ENCODE data around the gene FYCO1.
A peak's percentile ranks its signal among the peaks of the same experiment; 100 is the strongest.
"Not testable (repeated sequence)": the region's sequence is repeated elsewhere in the genome, so short reads cannot be mapped to it uniquely, and the experiment has no call there.

FYCO1 gene

DNA sequence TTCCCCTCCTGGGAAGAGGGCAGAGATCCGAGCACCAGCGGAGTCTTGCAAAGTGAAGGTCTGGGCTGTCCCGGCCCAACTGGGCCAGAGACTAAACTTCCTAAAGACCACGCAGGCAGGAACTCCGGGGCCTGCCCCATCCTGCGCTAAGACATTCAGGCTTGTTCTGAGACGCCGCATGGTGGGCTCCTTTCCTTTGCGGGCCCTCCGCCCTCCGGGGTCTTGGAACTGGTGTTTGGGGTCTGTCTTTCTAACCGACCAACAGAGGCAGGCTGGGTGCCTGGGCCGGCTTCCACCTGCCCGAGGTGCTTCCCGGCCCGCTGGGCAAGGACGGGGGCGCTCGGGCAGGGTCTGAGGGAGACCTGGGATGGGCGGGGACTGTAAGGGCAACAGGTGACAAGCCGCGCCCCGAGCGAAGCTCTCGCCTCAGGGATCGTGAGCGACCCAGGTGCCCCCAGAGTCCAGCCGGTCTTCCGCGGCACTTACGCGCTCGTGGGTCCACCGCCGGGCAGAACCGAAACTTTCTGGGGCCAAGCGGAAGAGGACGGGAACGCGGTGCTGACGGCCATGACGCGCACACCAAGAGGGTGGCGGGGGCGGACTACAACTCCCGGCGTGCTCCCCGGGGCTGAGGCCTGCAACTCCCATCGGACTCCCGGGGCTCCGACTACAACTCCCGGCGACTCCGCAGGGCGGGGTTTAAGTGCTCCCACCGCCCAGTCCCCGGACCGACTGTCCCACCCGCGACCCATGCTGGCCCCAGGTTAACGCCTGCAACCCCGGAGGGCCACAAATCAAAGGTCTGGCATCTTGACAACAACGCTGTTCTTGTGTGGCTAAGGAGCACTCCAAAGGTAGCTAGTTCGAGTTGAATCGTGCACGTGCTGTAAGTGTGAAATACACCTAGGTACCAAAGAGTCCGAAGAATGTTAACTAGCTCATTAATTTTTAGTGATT is at the start of gene FYCO1:
Gene FYCO1 (minus strand): TSS at position 589 of the 957 bp plus-strand sequence. CDS start 10,914 bp downstream, outside the sequence.
- DNase-seq = peak; percentile 90

- DNase-seq = no peak
Measured at GRCh38 chr3:46038916-46039315, 43.3 kb upstream of the FYCO1 start.

DNA sequence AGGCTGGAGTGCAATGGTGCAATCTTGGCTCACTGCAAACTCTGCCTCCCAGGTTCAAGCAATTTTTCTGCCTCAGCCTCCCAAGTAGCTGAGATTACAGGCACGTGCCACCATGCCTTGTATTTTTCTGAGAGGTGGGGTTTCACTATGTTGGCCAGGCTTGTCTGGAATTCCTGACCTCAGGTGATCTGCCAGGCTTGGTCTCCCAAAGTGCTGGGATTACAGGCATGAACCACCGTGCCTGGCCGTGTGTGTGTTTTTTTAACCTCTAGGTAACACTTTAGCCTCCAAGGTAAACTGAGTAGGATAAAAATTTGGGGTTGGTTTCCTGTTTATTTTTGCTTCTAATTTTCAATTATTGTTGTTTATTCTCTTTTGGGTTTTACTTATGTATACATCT is 42.4 kb upstream of the FYCO1 start:
- DNase-seq = not testable (repeated sequence)

- no peak for DNase-seq
Measured at GRCh38 chr3:46036191-46036590, 40.6 kb upstream of the FYCO1 start.

DNA sequence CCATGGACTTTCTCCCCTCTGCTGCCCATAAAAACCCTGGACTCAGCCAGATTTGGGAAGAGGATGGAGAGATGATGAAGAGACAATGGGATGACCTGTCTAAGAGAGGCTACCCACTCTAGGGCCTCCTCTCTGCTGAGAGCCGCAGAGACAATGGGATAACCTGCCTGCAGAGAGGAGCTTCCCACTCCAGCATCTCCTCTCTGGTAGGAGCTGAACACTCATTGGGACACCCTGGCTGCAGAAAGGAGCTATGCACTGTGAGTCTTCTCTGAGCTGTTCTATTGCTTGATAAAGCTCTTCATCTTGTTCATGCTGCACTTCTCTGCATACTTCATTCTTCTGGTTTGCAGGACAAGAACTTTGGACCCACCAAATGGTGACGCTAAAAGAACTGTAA is 36.1 kb upstream of the FYCO1 start:
- DNase-seq = no peak

- DNase-seq = no peak
Measured at GRCh38 chr3:46031269-46031668, 35.6 kb upstream of the FYCO1 start.

DNA sequence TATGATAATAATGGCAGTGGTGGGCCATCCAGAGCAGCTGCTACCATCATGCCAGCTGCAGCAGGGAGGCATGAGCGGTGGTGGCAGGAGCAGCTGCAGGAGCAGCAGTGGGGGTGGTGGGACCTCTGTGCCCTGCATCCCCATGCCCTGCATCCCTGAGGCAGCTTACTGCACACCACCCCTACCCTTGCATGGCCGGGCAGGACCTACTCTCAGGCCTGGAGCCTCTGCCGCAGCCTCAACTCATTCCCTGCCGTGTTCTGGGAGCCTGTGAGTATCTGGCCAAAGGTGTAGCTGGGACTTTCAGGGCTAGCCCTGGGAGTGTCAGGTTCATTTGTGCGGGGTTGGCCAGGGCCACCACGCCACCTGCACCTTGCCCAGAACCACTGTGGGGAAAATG is 35.0 kb upstream of the FYCO1 start:
- no peak for DNase-seq

GRCh38 chr3:46029953-46030543 is 34.4 kb upstream of the FYCO1 start:
- no peak for DNase-seq

DNA sequence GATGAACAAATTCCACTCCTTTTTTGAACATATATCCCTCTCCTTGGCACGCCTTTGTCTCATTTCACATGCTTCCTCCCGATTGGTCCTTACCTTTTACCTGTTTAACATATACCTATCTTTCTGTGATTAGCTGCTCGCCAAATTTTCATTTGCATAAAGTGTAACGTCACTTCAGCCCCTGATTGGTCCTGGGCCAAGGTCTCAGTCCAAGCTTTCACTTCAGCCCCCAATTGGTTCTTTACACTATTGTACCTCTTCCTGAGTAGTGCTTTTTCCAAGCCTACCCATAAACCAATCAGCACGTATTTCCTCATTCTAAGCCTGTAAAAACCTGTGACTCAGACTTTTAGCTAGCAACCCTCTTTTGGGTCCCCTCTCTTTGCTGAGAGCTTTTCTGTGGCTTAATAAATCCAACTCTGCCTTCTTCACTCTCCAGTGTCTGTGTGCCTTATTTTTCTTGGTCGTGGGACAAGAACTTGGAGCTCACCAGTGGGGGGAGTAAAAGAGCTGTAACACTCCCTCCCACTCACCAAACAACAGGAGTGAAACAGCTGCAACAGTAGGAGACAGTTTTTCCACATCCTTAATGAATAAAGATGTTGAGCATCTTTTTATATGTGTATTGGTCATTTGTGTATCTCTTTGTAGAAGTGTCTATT is 32.2 kb upstream of the FYCO1 start:
- no peak for DNase-seq

DNA sequence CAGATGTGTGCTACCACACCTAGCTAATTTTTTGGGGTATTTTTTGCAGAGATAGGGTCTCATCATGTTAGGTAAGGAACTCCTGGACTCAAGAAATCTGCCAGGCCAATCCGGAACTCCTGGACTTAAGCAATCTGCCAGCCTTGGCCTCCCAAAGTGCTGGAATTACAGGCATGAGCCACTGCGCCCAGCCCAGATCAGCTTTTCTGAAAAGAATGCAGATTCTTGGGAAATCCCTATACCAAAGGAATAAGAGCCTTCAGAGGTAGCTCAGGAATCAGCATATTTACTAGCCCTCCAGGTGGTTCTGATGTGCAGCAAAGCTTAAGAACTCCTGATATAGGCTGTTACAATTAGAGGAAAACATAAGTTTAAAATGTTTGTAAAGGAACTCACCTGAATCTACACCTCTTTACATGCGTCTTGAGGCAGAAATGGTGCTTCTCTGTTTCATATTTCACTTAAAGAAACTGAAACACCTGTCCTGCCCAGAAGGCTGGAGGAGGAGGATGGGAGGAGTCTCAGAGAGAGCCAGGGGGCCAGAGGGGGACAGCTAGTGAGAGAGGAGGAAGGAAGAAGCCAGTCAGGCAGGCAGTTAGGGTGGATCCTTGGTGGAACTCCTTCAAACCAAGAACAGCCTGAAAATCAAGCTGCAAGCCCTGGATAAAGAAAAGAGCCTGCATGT is 31.5 kb upstream of the FYCO1 start, which contains the start of gene XCR1:
Gene XCR1 (minus strand): TSS at position 463 of the 685 bp plus-strand sequence. CDS start 5,536 bp downstream, outside the sequence.
- DNase-seq = no peak

DNA sequence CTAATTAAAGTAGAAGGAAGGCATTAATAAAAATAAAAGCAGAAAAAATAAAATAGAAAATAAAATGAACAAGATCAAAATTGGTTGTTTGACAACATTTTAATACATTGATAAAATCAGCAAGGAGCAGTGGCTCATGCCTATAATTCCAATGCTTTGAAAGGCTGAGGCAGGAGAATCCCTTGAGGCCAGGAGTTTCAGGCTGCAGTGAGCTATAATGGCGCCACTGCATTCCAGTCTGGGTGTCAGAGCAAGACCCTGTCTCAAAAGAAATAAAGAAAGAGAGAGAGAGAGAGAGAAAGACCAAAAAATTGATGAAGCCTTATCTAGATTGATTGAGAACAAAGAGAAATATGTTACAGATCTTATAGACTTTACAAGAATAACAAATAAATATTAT is 29.5 kb upstream of the FYCO1 start:
- DNase-seq = no peak

DNA sequence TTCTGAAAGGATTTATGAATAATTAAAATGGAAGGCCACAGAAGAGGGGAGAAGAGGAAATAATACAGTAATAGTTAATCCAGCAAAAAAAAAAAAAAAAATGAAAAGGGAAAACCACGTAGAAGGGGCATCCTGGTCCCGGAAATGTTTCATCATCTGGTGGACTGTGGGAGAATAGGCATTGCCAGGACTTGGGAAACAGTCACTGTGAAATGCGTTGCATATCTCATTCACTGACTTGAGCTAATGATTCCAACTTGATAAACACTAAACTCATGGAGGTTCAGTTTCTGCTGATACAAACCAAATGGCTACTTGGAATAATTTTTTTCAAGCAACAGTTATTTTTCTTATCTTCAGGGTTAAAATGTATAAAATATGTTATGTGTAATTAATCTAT is 28.5 kb upstream of the FYCO1 start:
- no peak for DNase-seq

DNA sequence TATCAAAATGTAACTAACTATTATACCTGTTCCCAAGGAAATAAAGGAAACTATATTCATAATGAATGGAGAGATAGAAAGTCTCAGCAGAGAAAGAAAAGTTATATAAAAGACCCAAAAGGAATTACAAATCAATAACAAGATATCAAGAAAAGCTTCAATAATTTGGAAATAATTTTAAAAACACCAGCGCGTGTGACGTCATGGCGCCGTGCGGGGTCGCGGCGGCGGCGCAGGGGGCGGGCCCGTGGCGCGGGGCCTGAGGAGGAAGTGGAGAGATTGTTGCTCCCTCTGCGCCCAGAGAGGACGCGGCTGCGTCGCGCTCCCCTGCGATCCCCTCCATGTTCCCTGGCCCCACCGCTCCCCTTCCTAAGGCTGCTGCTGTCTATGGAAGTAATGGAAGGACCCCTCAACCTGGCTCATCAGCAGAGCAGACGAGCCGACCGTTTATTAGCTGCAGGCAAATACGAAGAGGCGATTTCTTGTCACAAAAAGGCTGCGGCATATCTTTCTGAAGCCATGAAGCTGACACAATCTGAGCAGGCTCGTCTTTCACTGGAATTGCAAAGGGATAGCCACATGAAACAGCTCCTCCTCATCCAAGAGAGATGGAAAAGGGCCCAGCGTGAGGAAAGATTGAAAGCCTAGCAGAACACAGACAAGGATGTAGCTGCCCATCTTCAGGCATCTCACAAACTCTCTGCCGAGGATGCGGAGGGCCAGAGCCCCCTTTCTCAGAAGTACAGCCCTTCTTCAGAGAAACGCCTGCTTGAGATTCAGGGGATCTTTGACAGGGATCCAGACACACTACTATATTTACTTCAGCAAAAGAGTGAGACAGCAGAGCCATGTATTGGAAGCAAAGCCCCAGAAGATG is 27.5 kb upstream of the FYCO1 start:
- DNase-seq = no peak

DNA sequence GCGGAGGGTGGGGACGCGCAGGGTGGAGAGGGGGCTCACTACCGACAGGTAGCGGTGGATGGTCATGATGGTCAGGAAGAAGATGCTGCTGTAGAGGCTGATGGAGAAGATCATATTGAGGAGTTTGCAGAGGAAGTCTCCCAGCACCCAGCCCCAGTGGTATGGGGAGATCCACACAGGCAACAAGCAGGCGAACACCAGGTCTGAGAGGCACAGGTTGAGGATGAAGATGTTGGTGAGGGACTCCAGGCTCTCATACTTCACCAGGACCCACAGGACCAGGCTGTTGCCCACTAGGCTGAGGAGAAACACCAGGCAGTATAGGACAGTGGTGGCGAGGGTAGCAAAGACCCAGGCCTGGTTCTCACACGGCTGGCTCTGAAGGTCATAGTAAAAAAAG is 25.9 kb upstream of the FYCO1 start:
- DNase-seq = no peak

GRCh38 chr3:46020766-46021510 is 25.3 kb upstream of the FYCO1 start:
- no peak for DNase-seq

DNA sequence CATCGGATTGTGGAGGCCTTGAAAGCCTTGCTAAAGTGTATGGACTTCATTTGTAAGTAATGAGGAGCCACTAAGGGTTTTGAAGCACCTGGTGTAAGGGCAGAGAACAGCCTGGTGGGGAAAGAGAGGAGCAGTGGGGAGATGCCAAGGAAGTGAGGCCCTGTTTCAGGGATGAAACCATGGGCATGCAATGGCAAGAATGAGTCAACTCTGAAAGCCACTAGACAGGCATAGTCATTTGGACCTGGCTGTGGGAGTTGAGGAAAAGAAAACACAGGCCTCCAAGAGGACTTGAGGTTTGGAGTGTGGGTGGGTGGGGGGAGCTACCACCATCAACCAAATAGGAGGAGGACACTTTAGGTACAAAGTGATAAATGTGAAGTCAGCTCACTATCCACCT is 24.1 kb upstream of the FYCO1 start:
- DNase-seq = no peak

DNA sequence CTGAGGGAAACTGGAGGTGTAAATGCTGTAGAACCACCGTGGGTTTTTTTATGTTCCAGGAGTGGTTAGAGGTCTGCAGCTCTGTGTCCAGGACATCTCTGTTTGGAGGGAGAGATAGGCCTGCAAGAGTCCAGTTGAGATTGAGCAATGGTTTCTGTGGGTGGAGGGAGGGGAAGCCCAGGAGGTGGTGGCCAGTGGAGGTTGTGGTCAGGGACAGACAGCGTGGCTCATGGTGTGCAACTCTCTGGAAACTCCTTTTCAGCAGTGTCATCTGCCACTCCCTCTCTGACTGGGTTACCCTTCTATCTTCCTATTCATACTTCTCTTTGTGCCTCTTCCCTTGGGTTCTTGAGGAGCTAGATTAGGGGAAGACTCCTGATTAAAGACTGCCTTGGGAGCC is 22.1 kb upstream of the FYCO1 start:
- no peak for DNase-seq

DNA sequence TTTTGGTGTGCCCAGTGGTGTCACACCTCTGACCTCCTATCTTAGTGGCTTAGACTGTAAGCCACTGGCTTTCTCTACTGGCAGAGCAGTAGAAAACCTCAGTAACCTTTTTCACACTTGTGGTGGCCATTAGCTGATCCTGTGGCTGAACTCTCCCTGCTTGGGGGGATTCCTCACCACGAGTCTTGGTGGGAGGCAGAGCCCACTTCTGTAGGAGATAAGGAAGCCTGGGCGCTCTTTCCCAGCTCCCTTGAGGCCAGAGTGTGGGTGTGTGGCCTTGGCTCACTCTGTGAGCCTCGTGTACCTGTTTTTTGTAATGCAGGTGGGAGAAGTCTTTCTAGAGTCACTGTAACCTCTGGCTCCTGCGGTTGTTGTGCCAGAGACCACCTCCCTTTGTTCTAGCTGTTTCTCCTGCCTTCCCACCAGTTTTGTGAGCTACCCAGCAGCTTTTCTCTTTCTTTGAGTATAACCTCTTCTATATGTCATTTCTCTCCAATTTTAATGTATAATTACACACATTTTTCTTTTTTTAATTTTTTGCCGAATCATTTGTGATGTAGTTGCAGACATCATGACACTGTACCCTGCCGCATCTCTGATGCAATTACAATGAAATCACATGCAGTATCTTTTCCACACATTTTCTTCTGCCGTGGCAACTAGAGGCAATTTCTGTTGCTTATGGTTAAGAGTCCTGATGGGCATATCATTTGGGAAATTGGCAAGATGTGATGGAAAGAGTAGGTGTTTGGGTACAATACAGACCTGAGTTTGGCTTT is 17.9 kb upstream of the FYCO1 start:
- no peak for DNase-seq

GRCh38 chr3:46012246-46012645 is 16.6 kb upstream of the FYCO1 start:
- no peak for DNase-seq

DNA sequence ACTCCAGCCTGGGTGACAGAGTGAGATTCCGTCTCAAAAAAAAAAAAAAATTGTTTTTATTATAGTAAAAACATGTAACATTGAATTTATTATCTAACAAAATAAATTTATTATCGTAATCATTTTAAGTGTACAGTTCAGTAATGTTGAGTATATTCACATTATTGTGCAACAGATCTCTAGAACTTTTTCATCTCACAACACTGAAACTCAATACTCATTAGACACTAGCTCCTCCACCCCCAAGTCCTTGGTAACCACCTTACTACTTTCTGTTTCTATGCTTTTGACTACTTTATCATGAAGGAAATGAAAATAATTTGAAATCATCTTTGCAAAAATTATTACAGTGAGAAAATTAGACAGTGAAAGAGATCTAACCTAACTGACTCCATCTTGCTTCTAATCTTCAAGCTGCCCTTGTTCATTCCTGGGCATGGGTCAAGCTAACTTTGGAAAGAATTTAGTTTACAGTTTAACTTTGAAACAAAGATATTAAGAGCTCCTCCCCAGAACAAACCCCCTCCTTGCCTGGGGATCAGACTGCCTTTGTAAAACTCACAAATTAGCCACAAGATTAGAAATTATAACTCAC is 15.0 kb upstream of the FYCO1 start:
- no peak for DNase-seq

All from CD4-positive, alpha-beta T cell treated with Interleukin-12 subunit alpha and Interleukin-12 subunit beta, for 1 hour (primary cell).